ENCODE results near the gene LIFR. TPM values are rescaled to one million over a fixed set of nuclear protein-coding genes. Genes with fewer than 3 reads are reported as not detected.

Gene LIFR
- total RNA-seq, 1 experiment from 2014 or later: 10.6 TPM

DNA sequence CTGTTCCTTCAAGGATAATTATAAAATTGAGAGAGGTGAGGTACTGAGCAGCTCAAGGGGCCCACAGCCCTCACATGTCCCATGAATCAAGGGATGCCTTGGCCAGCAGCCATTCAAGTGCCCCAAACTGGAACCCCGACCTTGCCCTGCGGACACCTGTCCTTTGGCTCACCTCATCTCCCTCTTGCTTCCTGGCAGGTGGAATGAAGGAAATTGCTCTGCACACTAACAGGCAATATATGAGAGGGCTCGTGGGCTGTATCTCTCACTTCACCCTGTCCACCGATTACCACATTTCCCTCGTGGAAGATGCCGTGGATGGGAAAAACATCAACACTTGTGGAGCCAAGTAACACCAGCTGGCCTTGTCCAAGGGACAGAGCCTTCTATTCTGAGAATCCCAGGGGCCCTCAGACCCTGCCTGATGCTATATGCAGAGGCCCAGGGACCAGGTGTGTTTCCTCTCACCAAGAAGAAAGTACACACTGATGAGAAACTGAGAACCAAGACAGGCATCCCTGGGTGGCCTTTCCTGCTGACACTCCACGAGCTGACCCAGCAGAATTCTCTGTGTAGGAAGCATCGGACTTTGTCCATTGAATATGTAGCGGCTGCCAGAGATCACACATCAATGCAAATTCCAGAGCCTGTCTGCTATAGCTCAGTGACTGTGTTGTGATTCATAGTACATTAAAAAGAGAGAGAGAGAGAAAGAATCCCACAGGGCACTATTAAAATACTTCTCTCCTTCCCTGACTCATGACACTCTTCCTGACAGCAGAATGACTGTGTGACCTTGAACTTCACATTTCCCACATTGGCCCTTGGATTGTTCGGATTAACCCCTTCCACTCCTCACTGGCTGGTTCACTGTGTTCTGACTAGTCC, 92.6 kb downstream of the LIFR start (continued):
- TF ChIP-seq, protein P1, sequence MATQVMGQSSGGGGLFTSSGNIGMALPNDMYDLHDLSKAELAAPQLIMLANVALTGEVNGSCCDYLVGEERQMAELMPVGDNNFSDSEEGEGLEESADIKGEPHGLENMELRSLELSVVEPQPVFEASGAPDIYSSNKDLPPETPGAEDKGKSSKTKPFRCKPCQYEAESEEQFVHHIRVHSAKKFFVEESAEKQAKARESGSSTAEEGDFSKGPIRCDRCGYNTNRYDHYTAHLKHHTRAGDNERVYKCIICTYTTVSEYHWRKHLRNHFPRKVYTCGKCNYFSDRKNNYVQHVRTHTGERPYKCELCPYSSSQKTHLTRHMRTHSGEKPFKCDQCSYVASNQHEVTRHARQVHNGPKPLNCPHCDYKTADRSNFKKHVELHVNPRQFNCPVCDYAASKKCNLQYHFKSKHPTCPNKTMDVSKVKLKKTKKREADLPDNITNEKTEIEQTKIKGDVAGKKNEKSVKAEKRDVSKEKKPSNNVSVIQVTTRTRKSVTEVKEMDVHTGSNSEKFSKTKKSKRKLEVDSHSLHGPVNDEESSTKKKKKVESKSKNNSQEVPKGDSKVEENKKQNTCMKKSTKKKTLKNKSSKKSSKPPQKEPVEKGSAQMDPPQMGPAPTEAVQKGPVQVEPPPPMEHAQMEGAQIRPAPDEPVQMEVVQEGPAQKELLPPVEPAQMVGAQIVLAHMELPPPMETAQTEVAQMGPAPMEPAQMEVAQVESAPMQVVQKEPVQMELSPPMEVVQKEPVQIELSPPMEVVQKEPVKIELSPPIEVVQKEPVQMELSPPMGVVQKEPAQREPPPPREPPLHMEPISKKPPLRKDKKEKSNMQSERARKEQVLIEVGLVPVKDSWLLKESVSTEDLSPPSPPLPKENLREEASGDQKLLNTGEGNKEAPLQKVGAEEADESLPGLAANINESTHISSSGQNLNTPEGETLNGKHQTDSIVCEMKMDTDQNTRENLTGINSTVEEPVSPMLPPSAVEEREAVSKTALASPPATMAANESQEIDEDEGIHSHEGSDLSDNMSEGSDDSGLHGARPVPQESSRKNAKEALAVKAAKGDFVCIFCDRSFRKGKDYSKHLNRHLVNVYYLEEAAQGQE (IDR thresholded peaks at IDR 0.05; ENCODE audit: low read depth): no peak
- TF ChIP-seq EZH2 (IDR thresholded peaks at IDR 0.05) (no peak), POLR2AphosphoS5 (IDR thresholded peaks at IDR 0.05; ENCODE audit: low read depth, low read length) (peak; percentile 38; the same call in 1 of the 2 replicates), RAD21 (IDR thresholded peaks at IDR 0.05; ENCODE audit: low read depth) (0 out of 2 replicates have a peak, but pooled peaks have one; percentile 11), SIN3A (IDR thresholded peaks at IDR 0.05; ENCODE audit: low read depth) (peak; percentile 89)
- TF ChIP-seq, protein P2, sequence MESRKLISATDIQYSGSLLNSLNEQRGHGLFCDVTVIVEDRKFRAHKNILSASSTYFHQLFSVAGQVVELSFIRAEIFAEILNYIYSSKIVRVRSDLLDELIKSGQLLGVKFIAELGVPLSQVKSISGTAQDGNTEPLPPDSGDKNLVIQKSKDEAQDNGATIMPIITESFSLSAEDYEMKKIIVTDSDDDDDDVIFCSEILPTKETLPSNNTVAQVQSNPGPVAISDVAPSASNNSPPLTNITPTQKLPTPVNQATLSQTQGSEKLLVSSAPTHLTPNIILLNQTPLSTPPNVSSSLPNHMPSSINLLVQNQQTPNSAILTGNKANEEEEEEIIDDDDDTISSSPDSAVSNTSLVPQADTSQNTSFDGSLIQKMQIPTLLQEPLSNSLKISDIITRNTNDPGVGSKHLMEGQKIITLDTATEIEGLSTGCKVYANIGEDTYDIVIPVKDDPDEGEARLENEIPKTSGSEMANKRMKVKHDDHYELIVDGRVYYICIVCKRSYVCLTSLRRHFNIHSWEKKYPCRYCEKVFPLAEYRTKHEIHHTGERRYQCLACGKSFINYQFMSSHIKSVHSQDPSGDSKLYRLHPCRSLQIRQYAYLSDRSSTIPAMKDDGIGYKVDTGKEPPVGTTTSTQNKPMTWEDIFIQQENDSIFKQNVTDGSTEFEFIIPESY (IDR thresholded peaks at IDR 0.05; ENCODE audit: extremely low read depth, insufficient replicate concordance, low read length): no peak
- TF ChIP-seq, protein P3, sequence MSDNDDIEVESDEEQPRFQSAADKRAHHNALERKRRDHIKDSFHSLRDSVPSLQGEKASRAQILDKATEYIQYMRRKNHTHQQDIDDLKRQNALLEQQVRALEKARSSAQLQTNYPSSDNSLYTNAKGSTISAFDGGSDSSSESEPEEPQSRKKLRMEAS (IDR thresholded peaks at IDR 0.05): peak; percentile 44

Data from HCT116 (cell line).